Right lobe of liver (tissue), 6 donors: ENCODE data around the gene GPR3. TPM values are rescaled to one million over a fixed set of nuclear protein-coding genes. Genes with fewer than 3 reads are reported as not detected.
A peak's percentile ranks its signal among the peaks of the same experiment; 100 is the strongest.

Experiments used
- ATAC-seq, 4 donors: fragments of 200-7000 bp; cut with Tn5 transposase; one replicate each; pipeline ENCODE4 v1.9.1; 2020; ENCODE audit warnings: mild to moderate bottlenecking in 4 of 4, moderate library complexity in 4 of 4
- DNase-seq, 3 donors: peaks; one replicate each; pipeline ENCODE4 v3.0.0-alpha.2; 2020
- H3K27ac ChIP-seq, 3 donors: fragments of 200-600 bp; one replicate each; pipeline ENCODE4 v1.8.0; 2022
- H3K27me3 ChIP-seq, 2 donors: fragments of 200-600 bp; one replicate each; pipeline ENCODE4 v1.8.0; 2022
- H3K36me3 ChIP-seq, 4 donors: fragments of 200-600 bp; sonication (generic) in 1 of 4; one replicate each; pipeline versions ENCODE4 v1.5.1 to v1.8.0; 2017 to 2022; ENCODE audit warnings: control low read depth in 1 of 4
- H3K4me1 ChIP-seq, 4 donors: fragments of 200-600 bp; sonication (generic) in 1 of 4; one replicate each; pipeline versions ENCODE4 v1.5.1 to v1.8.0; 2017 to 2022; ENCODE audit warnings: control low read depth in 1 of 4
- H3K4me3 ChIP-seq, 3 donors: fragments of 200-600 bp; one replicate each; pipeline ENCODE4 v1.8.0; 2022
- H3K9me3 ChIP-seq, 4 donors: fragments of 200-600 bp; sonication (generic) in 1 of 4; one replicate each; pipeline versions ENCODE4 v1.5.1 to v1.8.0; 2017 to 2022; ENCODE audit warnings: control low read depth in 1 of 4
- POLR2A ChIP-seq: fragments of 450-650 bp; IDR thresholded peaks from one replicate; pipeline ENCODE4 v1.6.1; 2017; ENCODE audit warnings: antibody characterized with exemption, mild to moderate bottlenecking
- whole genome bisulfite sequencing: methylation state at CpG from one replicate; pipeline ENCODE4 v1.1.6; 2018; ENCODE audit warnings: low coverage, low lambda C conversion rate; ENCODE audit not compliant: insufficient coverage; ENCODE audit errors: missing lambda C conversion rate; 5-methylcytosine and 5-hydroxymethylcytosine counted together
- intact Hi-C, 2 donors: fragments of 100-400 bp; cut with DNase I; formaldehyde crosslinking; loops; one replicate each; pipeline versions ENCODE4 v1.11.2 to v1.14.1; 2022
- total RNA-seq, 6 experiments: library from RNA; depleted of rRNA in 2 of 6; stranded (reverse); fragments of >200 nt in 2 of 6; fragmentation: NEBNext Ultra II Directional in 3 of 6; extraction: Animal tissue kit (Norgen Biotek cat#: 25700) in 3 of 6; gene quantifications; one replicate each; pipeline versions ENCODE4 v1.1.0 to v1.2.4, GENCODE V29; 2016 to 2023
- TF ChIP-seq, protein P1 (sequence below), 4 donors: fragments of 200-600 bp in 3 of 4; fragments of 450-650 bp in 1 of 4; IDR thresholded peaks; one replicate each; pipeline versions ENCODE4 v1.5.1 to v1.8.0; 2016 to 2022; ENCODE audit warnings: antibody characterized with exemption in 4 of 4, mild to moderate bottlenecking in 2 of 4
- donor health status: DM: no; HTN: yes; CAD: no.
- donor health status: DM: no; HTN: no; CAD: no.
- donor health status: DM: no; HTN: no; CAD: no.
- donor health status: DM: no; HTN: yes; CAD: no.
- donor health status: DM: no; HTN: yes; CAD: no.

Gene GPR3
- total RNA-seq, 6 experiments from 2014 or later = 0.19 to 0.43 TPM; not detected in 4

DNA sequence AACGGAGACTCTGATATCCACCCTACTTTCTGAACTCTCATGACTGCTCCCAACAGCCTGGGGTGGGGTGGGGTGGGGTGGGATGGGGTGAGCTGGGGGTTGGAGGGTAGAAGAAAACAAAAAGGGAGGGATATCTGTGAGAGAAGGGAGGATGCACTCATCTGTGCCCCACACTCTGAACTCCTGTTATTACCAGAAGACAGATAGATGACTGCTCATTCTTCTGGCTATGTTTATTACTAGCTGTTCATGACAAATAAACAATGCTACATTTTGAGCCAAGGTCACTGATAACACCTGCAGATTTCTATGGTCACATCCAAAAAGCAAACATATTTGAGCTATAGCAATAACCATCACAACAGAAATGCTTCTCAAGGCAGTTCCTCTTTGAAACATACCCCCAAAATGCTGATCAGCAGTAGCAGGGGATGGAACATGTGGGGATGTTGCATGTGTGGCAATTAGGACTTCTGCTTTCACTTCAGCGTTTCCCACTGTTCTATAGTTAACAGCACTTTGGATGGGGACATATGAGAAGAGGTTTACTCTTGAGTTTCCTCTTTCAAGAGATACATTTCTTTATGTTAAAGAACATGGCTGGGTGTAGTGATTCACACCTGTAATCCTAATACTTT is 43.3 kb downstream of the GPR3 start:
- H3K4me1 ChIP-seq = peaks cover 0 to 29% (median 6%) of the 10 kb centered on the region in 4 donors
- peak overlapping the region in 1 of 3 donors; percentile 3 for H3K27ac ChIP-seq
- no peaks in the 10 kb centered on the region for H3K9me3 ChIP-seq
- 54% methylated on average over 2 of the region's 2 CpGs for WGBS
- no peak for DNase-seq
- TF ChIP-seq, protein P1, sequence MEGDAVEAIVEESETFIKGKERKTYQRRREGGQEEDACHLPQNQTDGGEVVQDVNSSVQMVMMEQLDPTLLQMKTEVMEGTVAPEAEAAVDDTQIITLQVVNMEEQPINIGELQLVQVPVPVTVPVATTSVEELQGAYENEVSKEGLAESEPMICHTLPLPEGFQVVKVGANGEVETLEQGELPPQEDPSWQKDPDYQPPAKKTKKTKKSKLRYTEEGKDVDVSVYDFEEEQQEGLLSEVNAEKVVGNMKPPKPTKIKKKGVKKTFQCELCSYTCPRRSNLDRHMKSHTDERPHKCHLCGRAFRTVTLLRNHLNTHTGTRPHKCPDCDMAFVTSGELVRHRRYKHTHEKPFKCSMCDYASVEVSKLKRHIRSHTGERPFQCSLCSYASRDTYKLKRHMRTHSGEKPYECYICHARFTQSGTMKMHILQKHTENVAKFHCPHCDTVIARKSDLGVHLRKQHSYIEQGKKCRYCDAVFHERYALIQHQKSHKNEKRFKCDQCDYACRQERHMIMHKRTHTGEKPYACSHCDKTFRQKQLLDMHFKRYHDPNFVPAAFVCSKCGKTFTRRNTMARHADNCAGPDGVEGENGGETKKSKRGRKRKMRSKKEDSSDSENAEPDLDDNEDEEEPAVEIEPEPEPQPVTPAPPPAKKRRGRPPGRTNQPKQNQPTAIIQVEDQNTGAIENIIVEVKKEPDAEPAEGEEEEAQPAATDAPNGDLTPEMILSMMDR (IDR thresholded peaks at IDR 0.05) = no peak
- TF ChIP-seq POLR2A = no peak
- no peaks in the 10 kb centered on the region for H3K36me3 ChIP-seq
- intact Hi-C loops = no loop called here
- peak; percentile 50 to 69 (median 55) for ATAC-seq
- no peaks in the 10 kb centered on the region for H3K27me3 ChIP-seq
- H3K4me3 ChIP-seq = no peak overlapping the region

DNA sequence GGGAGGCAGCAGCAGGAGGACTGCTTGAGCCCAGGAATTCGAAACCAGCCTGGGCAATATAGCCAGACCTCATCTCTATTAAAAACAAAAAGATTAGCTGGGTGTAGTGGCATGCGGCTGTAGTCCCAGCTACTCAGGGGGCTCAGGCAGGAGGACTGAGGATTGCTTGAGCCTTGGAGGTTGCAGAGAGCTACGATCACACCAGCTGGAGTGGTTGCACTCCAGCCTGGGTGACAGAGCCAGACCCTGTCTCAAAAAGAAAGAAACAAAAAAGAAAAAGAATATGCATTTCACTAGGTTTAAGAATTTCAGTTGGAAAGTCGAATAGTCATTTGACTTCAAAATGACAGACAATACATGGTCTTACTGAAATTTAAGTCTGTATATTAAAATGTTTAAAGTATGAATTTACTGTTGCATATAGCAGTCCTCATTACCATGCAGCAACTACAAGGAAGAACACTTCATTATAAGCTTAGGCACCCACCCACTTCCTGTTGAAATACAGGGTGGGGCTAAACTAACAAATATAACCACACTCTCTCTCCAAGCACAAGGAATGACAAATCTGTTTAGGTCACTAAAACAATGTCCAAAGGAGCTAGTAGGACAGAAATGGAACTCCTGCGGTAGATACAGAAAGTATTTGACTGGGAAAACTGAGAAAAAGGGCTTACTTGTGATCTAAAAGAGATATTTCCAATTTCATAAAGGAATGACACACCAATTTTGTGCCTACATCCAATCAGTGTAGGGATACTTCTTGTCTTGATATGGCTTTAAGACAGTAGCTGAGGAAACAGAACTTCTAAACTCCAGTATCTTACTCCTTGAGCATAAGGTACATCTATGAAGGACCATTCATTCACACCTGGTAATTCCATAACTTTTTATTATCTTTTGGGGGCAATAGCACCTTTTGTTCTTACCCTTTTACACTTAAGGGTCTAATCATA is 44.1 kb downstream of the GPR3 start:
- peak overlapping the region in 2 of 3 donors; percentile 51 to 52 for H3K27ac ChIP-seq
- H3K36me3 ChIP-seq = no peaks in the 10 kb centered on the region
- TF ChIP-seq, protein P1 (IDR thresholded peaks at IDR 0.05) = no peak
- peak; percentile 50 for TF ChIP-seq POLR2A
- no peak overlapping the region for H3K4me3 ChIP-seq
- 50% methylated on average over 5 of the region's 5 CpGs for WGBS
- peaks cover 0 to 25% (median 6%) of the 10 kb centered on the region in 4 donors for H3K4me1 ChIP-seq
- intact Hi-C loops = no loop called here
- no peaks in the 10 kb centered on the region for H3K9me3 ChIP-seq
- no peaks in the 10 kb centered on the region for H3K27me3 ChIP-seq
- ATAC-seq (peak; percentile 61 to 86 (median 78)), DNase-seq (no peak)

DNA sequence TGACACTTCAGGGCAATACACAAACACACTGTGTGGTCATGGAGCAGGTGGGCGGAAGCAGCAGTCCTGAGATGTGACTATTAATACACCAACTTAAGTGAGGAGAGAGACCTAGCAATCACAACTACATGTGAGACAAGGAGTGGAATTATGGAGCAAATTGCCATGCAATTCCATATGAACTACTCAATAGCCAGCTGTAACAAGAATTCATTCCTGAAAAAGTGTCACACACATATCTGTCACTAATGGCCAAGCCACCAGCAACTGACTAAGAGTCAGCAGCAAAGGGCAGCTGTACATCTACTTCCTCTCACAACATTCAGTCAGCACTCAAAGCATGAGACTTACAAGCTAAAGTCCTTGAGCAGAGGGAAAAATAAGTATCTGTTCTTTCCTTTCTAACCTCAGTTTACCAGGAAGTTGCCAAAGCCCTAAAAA is 46.2 kb downstream of the GPR3 start:
- WGBS = 75% methylated on average over 1 of the region's 1 CpG
- Histone ChIP-seq H3K27ac (no peak overlapping the region), H3K9me3 (no peaks in the 10 kb centered on the region), H3K36me3 (no peaks in the 10 kb centered on the region), H3K4me3 (no peak overlapping the region), H3K4me1 (peaks cover 0 to 14% (median 6%) of the 10 kb centered on the region in 4 donors), H3K27me3 (no peaks in the 10 kb centered on the region)
- TF ChIP-seq, protein P1 (IDR thresholded peaks at IDR 0.05) = no peak
- TF ChIP-seq POLR2A = no peak
- ATAC-seq = peak in 3 of 4 donors; percentile 35 to 49 (median 45)
- intact Hi-C loops = no loop called here
- no peak for DNase-seq

DNA sequence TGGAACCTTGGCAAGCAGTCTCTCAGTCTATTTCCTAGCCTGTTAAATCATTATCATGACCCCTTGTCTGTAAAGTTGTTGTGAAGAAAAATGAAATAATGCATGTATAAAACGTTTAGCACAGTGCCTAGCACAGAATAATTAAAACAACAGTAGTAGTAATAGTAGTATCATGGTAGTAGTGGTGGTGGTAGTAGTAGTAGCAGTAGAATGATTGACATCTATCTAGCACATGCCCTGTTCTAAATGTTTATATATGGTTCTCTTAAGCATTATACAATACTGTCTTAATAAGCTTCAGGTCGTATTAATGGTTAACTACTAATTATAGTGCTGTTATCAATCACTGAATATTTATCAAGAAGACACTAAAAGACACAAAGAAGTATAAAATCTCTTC is 46.7 kb downstream of the GPR3 start:
- peaks cover 0 to 14% (median 6%) of the 10 kb centered on the region in 4 donors for H3K4me1 ChIP-seq
- H3K4me3 ChIP-seq = no peak overlapping the region
- ATAC-seq = no peak
- WGBS = 36% methylated on average over 2 of the region's 2 CpGs
- TF ChIP-seq POLR2A = no peak
- TF ChIP-seq, protein P1 (IDR thresholded peaks at IDR 0.05) = no peak
- intact Hi-C loops = no loop called here
- no peaks in the 10 kb centered on the region for H3K36me3 ChIP-seq
- H3K9me3 ChIP-seq = no peaks in the 10 kb centered on the region
- no peak overlapping the region for H3K27ac ChIP-seq
- no peak for DNase-seq
- no peaks in the 10 kb centered on the region for H3K27me3 ChIP-seq
